Activated CD8-positive, alpha-beta memory T cell treated with anti-CD3 and anti-CD28 coated beads, Interleukin-2, amount 50 U/mL, for 48 hours (primary cell): ENCODE results near the gene C20orf144.

Experiments used
- DNase-seq: peaks from one replicate; pipeline ENCODE4 v3.0.0-alpha.2; 2020

The C20orf144 gene

DNA sequence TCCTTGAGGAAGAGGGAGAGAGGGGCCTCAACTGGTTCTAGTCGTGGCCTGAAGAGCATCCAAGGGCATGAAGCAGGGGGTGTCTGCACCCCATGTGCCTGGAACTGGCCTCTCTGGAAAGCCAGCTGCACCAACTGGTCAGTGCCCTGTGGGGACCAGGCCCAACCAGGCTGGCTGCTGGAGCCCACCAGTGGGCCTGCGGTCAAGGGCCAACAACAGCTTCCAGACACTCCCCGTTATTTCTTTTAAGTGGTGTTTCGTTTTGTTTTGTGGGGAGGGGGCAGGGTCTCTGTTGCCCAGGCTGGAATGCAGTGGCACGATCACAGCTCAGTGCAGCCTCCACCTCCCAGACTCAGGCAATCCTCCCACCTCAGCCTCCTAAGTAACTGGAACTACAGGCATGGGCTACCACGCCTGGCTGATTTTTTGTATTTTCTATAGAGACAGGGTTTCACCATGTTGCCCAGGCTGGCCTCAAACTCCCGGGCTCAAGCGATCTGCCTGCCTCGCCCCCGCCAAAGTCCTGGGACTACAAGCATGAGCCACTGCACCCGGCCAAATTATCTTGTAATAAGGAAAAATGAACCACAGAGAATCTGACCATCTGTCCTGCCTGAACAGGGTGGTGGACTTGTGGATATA, 11.9 kb upstream of the C20orf144 start:
- no peak for DNase-seq

DNA sequence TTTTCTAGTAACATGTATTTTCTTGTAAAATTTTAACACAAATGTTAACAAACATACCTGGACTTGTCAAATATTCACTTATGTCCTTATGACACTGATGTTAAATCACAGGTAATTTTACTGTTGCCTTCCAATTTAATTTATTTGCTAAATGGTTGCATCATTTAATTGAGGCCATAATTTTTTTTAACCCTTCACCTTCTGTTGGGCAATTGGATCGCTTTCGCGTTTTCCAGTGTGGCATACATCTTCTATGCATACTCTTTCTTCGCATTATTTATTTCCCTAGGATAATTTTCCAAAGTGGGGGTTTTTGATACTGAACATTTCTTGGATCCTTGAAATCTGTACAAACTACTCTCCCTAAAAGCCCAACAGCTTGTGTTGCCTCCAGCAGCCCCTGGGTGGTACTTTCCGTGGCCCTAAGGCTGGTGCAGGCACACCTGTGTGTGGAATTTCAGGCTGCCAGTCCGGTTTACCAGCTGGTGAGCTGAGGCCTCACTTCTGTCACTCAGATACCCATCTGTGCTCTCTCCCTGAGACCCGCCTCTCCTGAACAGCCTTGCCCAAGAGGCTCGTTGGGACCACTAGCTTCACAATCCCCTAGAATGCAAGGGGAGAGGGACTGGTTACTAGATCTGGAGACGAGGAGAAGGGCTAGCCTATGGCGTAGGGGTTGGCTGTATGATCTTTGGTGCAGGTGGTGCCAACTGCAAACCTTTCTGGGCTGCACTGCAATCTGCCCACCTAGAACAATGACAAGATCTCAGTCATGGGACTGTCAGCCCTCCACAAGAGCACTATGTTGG, 11.2 kb upstream of the C20orf144 start:
- no peak for DNase-seq

DNA sequence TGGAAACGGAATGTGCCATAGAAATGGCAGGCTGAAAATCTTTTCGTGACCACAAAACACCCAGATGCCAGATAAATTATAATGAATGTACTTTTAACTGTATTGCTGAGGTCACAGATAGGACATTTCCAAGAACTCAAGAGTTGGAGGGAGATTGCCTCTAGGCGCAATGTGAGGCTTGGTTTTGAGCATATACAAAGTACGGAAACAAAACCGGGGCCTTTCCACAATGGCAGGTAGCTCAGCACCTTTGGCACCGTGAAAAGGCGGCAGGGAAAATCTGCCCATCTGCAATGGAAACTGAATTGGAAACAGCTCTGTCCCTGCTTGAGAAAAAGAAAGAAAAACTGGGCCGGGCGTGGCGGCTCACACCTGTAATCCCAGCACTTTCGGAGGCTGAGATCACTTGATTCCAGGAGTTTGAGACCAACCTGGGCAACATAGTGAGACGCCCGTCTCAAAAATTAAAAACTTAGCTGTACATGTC, 10.5 kb upstream of the C20orf144 start:
- DNase-seq: no peak

DNA sequence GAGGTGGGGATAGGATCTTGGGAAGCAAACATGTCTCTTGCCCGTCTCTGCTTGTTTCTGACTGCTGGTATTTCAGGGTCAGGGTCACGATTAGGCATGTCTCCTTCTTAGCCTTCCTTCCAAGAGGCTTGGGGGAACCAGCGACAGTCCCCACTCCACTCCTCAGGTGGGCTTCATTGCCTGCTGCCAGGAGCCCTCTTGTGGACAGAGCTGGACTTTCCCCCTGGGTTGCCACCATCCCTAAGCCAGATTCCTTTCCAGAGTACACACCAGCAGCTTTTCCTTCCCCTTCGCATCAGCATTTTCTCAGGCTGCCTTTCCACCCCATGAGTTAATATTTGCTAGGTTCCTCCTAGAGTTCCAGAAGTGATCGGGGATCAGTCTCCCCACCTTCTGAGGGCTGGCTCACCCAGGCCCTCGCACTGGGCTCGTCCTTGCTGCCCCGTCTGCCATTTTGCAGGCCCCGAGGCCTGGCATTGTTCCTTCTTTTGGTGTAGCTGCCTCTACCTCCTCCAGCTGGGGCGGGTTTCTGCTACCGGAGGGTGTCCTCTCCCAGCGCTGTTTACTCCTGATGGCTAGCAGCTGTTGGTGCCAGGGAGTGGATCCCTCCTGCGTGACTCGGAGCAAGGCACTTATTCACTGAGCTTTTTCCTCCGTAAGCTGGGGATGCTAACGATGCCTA, 8.8 kb upstream of the C20orf144 start:
- peak; percentile 69 for DNase-seq

DNA sequence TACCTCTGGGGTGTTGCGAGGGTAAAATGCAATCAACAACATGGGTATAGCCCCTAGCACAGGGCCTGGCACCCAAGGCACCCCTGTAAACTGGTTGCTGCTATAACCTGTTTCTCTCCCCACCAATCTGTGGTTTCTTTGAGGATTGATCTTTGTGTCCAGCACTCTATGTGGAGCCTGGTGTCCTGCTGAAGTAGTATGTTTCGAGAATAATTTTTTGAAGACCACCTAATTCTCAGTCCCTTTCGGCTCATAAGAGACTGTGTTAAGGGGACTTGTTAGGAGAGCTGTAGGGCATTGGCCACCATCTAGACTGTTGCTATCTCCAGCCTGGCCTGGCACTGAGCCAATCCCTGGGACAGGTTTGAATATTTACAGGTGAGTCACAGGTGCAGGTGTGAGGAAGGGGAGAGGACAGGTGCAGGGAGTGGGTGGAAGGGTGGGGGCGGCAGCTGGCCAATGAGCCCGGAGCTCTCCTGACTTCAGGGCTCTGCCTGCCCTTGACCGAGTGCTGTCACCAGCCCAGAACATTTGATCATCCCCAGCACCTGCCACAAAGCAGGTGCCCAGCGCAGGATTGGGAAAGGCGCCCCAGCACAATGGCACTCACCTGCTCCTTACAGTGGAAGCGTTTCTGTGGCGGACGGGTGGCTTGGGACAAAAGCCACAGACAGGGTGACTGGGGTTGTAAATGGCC, 8.1 kb upstream of the C20orf144 start:
- DNase-seq: no peak

DNA sequence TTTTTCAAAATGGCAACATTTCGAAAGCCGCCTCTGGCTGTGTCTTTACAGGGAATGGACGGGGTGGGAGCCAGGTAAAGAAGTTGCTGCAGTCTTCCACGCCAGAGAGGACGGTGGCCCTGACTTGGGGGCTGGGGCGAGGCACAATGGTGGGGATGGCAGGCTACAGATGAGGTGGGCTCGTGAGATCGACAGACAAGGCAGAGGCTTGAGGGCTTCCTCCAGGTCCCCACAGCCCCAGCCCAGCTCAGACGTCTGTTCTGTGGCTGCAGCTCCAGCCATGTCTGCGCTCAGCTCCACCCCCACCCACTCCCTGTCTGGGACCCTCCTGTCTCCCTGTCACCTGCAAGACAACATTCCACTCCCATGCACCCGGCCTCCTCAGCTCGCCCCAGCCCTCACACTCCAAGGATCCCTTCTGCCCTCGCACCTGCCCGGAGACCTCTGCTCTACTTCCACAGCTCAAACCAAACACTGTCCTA, 7.4 kb upstream of the C20orf144 start:
- DNase-seq: no peak

DNA sequence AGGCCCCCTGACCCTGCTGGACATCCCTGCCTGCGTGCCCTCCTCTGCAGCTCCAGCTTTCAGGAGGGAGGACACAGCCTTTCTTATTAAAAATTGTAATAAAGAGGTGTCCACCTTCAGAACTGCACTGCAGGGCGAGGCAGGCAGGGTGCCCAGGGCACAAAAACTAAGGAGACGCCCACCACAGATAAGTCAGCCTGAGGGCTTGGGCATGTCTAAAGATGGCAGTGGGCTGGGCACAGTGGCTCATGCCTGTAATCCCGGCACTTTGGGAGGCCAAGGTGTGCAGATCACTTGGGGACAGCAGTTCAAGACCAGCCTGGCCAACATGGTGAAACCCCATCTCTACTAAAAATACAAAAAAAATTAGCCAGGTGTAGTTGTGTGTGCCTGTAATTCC, 7.0 kb upstream of the C20orf144 start:
- DNase-seq: no peak

DNA sequence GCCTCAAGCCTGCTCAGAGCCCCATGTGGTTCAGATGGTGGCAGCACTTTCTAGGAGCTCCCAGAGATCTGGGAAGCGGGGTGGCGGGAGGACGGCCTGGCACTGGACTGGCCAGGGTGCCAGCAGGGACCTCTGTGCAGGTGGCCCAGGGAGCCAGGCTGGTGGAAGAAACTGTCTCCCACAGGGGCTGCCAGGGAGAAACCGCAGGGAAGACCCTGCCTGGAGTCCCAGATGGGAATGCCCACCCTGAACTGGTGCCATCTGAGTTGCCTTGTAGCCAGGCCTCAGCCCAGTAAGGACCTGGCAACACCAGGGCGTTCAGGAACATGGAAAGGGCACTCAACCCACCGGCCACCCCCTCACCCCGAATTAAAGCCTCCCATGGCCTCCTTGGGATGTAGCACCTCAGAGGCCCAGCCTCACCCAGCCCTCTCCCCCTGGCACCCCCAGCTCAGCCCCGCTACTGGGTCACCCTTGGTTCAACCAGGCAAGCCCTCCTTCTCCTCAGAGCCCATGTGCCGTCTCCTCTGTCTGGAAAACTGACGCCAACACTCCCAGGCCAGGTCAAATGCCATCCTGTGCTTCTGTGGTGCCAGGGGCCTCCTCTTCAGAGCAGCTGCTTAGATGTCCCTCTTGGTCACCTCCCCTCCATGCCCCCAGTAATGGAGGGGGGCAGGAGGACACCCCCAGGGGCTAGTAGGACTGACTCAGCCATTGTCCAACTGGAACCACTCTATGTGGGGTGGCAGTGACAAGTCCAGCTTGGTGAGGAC, 5.9 kb upstream of the C20orf144 start:
- DNase-seq: no peak

DNA sequence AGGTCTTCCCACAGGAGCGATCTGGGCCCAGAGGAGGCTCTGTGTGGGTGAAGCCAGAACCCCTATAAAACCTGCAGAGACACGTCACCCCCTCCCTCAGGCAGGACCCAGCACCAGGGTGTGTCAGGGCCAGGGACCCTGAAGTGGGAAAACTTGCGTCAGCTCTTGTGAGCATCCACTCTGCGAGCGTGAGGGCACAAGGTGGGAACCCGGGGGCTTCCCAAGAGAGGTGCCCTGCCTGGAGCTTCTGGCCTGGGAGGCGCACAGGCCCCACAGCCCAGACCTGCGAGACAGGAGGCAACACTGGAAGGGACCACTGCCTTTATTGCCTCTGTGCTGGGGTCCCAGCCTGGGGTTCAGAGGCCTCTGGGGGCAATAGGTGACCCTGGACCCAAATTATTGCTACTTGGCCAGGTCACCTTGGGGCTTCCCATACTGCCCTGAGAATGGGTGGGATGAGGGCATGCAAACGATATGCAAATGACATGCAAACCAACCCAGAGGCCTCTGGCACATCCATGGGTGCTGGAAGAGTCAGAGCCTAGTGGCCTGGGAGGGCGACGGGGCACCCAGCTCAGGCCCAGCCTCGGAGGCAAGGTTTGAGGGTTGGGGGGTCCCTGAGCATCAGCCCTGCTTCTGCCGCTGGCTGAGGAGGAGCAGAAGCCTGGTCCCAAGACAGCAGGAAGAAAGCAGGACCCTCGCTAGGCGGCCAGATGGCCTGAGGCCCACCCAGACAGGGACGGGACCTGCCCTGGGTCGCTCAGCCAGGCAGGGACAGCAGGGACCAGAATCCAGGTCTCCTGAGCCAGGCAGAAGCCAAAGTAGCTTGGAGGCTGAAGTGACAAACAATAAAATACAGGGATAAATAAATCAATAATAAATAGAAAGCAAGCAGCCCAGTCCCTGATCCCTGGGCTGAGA, 5.1 kb upstream of the C20orf144 start:
- no peak for DNase-seq

DNA sequence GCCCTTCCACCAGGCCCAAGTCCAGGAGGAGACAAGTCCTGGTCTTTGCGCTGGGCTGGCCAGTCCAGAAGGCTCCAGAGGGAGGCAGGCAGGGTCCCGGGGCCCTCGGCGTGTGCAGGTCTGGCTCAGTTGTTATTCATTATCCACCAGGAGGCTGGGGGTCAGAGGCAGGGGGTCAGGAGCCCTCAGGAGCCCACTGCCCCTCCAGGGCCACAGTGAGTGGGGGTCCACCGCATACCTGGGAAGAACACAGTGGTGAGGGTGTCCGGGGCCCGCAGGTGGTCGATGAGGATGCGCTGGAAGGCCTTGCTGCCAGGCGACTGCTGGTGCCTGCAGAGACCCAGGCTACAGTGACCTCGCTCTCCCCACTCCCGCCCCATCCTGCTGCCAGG, 4.4 kb upstream of the C20orf144 start:
- no peak for DNase-seq

DNA sequence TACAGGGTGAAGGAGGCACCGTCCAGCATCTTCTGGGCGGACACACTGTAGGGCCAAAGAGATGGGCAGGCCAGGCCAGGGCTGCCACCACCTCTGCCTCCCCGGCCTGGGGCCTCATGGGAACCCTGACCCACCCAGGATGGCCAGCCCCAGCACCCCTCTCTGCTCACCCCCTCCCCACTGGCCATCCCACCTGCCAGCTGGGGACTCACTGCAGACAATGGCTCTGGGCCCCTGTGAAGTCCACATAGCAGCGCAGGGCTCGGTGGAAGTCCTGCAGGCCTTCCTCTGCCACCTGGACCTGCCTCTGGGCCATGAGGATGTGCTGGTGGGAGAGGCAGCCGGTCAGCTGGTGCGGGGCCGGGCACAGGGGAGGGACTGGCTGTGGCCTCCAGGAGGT, 3.6 kb upstream of the C20orf144 start:
- no peak for DNase-seq

DNA sequence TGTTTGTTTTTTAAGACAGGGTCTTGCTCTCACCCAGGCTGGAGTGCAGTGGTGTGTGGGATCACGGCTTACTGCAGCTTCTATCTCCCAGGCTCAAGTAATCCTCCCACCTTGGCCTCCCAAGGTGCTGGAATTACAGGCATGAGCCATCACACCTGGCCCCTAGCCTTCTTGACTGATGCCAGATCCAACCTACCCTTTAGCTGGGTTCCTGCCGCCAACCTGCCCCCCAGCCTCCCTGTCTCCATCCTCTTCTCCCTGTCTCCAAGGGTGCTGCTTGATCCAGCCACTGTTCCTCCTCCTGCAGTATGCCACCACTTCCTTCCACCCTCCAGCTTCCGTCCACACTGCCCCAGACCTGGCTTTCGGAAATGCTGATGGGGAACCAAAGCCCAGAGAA, 3.2 kb upstream of the C20orf144 start:
- no peak for DNase-seq

DNA sequence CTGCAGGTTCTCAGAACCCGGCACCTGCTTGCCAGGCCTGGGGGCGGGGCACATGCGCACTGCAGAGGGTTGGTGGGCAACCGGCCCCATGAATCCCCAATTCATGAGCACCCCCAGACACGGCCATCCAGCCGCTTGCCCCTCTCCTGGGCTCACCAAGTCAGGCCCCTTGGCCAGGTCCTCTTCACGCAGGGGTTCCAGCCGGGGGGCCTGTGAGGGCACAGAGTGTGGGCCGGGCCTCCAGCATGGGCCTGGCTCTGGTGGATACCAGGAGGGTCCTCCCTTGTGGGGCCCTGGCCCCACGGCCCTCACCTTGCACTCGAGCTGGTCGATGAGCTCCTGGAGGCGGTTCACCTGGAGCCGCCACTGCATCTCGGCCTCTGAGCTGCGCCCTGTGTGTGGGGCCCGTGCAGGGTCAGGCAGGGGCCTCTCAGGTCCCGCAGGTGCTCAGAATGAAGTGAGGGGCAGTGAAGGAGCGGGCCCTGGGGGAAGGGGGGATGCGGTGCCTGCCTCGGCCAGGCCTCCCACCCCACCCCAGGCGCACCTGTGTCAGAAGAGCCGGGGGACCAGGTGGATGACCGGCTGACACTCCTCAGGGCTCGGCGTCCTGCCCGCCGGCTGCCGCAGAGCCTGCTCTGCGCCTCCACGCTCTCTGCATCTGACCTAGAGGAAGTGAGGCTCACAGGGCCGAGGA, 2.6 kb upstream of the C20orf144 start:
- no peak for DNase-seq

DNA sequence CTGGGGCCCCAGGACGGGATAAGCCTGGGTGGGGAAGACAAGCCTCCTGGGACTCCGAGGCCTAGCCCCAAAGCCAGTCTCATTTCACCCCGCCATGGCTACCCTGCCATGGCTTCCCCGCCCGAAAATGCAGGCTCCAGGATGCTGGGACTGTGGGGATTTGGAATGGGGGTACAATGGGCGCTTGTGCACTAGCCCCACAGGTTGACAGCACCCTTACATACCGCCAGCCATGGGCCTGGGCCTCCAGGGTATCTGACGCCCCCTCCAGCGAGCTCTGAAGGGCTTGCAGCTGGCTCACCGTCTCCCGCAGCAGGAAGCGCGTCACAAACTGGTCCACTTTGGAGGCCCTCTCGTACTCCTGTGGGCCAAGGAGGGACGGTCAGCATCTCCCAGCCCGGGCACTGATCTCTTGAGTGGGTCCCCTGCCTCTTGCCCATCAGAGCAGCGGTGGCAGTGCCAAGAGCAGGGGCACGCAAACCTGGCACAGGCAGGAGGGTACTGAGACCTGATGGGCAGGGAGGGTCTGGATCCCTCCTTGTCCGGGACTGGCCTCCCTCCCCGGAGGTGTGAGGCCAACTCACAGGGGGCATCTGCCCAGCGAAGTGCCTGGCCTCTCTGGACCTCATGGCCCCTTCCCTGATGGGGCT, 2.0 kb upstream of the C20orf144 start:
- no peak for DNase-seq

DNA sequence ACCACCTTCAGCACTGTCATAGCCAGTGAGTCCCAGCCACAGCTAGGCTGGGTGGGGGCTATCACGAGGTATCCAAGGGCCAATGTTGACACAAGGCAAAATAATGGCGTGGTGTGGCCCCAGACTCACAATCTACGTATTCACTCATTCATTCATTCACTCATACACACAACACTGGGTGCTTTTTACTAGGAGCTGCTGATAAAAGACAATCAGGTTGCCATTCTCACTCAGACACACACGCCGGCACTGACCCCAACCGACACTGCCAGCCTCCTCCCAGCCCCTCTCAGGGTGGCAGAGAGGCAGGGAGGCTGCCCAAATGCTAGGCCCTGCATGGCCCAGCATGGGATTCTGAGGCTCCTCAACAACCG, 1.5 kb upstream of the C20orf144 start:
- no peak for DNase-seq

DNA sequence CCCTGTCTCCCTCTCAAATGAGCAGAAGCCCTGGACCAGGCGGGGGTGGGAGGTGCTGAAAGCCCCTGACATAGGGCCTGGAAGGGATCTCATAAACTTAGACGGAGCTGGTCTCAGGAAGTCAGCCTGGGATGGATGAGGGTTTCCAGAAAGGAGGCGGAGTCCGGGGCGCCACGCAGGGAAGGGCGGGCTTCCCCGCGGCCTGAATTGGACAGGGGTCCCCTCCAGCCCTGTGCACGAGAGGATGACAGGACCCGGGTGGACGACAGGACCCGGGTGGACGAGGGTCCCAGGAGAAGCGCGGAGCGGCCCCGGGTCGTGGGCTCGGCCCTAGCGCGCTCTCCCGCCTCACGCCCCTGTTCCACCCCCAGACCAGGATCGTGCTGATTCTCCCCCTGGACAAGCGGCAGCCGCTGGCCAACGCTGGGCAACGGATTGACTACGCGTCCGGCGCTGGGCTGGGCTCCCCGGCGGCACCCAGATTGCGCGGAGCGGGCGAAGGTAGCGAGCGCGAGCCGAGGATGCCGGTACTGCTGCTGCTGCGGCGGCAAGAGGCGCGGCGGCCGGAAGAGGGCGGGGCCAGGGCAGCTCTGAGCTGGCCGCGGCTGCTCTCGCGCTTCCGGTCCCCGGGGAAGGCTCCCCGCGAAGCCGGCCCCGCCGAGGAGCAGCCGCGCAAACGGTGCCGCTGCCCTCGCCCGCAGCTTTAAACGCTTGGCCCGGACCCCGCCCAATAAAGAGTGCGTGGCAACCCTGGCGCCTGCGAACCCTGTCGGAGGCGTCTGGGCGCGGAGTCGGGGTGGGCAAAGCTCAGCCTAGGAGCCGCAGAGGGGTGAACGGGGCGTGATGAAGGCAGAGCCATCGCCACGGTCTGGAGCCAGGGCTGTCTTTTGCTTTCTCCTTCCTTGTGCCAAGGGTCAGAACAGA, 1.3 kb downstream of the C20orf144 start:
- peak; percentile 91 for DNase-seq

DNA sequence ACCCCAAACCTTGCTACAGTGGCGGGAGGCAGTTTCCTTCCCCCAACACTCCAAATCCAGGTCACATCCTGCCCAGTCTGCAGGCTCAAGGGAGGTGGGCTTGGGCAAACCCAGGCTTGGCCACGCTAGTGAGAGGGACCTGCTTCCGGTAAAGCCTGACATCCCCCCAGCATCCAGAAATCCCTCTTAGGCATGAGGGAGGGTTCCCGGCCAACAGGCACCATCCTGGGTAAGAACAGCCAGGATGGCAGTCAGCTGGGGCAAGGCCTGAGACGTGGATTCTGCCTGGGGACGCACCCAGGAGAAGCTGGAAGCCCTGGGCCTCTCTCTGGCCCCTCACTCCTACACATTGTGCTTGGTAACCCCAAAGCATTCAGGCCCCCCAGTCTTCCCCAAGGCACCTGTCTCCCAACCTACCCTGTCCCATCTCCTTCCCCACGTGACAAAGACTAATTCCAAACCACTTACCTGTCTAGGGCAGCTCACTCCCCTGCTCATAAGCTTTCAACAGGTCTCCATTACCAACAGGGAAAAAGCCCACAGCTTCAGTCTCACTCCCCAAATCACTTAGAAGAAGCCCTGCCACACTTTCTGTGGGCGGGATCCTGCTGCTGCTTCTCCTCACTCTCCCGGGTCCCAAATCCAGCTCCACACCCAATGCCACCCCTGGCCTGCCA, 2.1 kb downstream of the C20orf144 start:
- DNase-seq: no peak

DNA sequence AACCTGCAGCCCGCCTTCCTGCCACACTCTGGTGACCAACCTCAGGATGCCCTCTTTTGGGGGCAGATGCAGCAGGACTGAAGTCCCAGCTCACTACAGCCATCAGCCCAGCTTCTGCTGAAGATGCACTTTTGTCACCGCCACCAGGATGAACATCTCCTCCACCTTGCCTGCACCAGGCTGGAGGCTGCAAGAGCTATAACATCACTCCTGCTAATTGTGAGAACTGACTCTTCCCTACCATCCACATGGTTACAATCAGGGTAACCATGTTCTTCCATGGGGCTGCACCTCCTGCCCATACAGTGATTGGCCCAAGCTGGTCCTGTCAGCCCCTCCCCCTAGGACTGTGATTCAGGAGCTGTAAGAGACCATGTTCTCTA, 2.6 kb downstream of the C20orf144 start:
- DNase-seq: no peak
